ENCODE data around the gene MYMX. TPM values are rescaled to one million over a fixed set of nuclear protein-coding genes. Genes with fewer than 3 reads are reported as not detected.

MYMX gene
- total and polyA plus RNA-seq, 2 of the 13 experiments (the other 11 are each of a cell fraction or from before 2014, with no cell fraction given): not detected

DNA sequence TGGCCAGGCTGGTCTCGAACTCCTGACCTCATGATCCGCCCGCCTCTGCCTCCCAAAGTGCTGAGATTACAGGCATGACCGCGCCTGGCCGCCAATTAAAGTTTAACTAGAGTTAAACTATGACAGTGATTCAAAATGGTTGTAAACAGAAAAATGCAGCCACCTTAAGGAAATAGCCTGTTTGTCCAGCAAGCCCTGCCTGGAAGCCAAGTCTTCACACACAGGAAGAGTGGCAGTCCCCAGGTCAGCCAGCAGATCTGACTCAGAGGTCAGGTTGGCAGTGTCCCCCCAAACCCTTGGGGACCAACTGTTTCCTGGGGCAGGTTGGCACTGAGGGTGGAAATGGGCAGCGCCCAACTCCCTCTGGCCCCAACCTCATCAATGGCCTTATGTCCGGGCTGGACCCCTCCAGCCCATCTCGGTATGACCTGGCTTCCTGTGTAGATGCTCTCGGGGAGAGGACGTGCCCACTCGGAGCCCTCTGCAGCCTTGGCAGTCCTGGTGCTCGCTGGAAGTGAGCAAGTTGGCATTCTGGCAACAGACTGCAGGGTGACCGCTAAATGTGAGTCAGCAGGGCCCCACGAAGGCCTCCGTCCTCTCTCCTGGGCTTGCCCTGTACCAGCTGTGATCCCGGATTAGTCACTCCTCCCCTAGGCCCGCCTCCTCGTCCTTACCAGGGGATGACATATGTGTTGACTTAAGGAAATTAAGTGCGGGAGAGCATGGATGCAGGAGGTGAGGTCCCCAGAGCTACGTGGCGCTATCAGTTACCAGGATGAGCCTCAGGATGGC, 20.5 kb downstream of the MYMX start (continued):
- TF ChIP-seq HNRNPL (IDR thresholded peaks at IDR 0.05; ENCODE audit: low read depth, low read length) (peak; percentile 99), SNAI1 (CRISPR knock-in tag; IDR thresholded peaks at IDR 0.05; ENCODE audit: borderline replicate concordance) (0 out of 2 replicates have a peak, but pooled peaks have one; percentile 60), ZNF510 (CRISPR knock-in tag; IDR thresholded peaks at IDR 0.05; ENCODE audit: low read depth) (peak; percentile 68; the same call in 1 of the 2 replicates), MED1 (CRISPR knock-in tag; IDR thresholded peaks at IDR 0.05) (peak; percentile 33), POLR2A (IDR thresholded peaks at IDR 0.05; ENCODE audit: insufficient read depth in 1 of 2, low read depth in 2 of 2, low read length in 2 of 2) (peak in 1 of 2 experiments; percentile 68; a peak in 2 of 4 replicates), ZNF136 (CRISPR knock-in tag; IDR thresholded peaks at IDR 0.05; ENCODE audit: low read depth) (no peak), ZBTB20 (CRISPR knock-in tag; IDR thresholded peaks at IDR 0.05; ENCODE audit: borderline replicate concordance, low read depth) (no peak), XRCC5 (optimal IDR thresholded peaks at IDR 0.05; ENCODE audit: low read length) (peak; percentile 27), ZBTB8A (CRISPR knock-in tag; IDR thresholded peaks at IDR 0.05; ENCODE audit: borderline replicate concordance, low read depth) (peak; percentile 19; the same call in 1 of the 2 replicates), SMC3 (IDR thresholded peaks at IDR 0.05; ENCODE audit: low read length) (no peak), ELF3 (CRISPR knock-in tag; IDR thresholded peaks at IDR 0.05) (peak; percentile 24; the same call in 1 of the 2 replicates), BRCA1 (CRISPR knock-in tag; IDR thresholded peaks at IDR 0.05) (no peak; the same call in 1 of the 2 replicates), ZNF781 (CRISPR knock-in tag; IDR thresholded peaks at IDR 0.05; ENCODE audit: borderline replicate concordance, not compliant biosample characterization) (peak; percentile 74), SMAD9 (CRISPR knock-in tag; IDR thresholded peaks at IDR 0.05) (no peak), REPIN1 (CRISPR knock-in tag; IDR thresholded peaks at IDR 0.05; ENCODE audit: borderline replicate concordance, low read depth) (no peak)
- TF ChIP-seq, protein P1, sequence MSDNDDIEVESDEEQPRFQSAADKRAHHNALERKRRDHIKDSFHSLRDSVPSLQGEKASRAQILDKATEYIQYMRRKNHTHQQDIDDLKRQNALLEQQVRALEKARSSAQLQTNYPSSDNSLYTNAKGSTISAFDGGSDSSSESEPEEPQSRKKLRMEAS (IDR thresholded peaks at IDR 0.05): peak; percentile 77
- TF ChIP-seq, protein P2, sequence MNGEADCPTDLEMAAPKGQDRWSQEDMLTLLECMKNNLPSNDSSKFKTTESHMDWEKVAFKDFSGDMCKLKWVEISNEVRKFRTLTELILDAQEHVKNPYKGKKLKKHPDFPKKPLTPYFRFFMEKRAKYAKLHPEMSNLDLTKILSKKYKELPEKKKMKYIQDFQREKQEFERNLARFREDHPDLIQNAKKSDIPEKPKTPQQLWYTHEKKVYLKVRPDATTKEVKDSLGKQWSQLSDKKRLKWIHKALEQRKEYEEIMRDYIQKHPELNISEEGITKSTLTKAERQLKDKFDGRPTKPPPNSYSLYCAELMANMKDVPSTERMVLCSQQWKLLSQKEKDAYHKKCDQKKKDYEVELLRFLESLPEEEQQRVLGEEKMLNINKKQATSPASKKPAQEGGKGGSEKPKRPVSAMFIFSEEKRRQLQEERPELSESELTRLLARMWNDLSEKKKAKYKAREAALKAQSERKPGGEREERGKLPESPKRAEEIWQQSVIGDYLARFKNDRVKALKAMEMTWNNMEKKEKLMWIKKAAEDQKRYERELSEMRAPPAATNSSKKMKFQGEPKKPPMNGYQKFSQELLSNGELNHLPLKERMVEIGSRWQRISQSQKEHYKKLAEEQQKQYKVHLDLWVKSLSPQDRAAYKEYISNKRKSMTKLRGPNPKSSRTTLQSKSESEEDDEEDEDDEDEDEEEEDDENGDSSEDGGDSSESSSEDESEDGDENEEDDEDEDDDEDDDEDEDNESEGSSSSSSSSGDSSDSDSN (CRISPR knock-in tag; IDR thresholded peaks at IDR 0.05): no peak; the same call in 1 of the 2 replicates
- TF ChIP-seq, protein P3, sequence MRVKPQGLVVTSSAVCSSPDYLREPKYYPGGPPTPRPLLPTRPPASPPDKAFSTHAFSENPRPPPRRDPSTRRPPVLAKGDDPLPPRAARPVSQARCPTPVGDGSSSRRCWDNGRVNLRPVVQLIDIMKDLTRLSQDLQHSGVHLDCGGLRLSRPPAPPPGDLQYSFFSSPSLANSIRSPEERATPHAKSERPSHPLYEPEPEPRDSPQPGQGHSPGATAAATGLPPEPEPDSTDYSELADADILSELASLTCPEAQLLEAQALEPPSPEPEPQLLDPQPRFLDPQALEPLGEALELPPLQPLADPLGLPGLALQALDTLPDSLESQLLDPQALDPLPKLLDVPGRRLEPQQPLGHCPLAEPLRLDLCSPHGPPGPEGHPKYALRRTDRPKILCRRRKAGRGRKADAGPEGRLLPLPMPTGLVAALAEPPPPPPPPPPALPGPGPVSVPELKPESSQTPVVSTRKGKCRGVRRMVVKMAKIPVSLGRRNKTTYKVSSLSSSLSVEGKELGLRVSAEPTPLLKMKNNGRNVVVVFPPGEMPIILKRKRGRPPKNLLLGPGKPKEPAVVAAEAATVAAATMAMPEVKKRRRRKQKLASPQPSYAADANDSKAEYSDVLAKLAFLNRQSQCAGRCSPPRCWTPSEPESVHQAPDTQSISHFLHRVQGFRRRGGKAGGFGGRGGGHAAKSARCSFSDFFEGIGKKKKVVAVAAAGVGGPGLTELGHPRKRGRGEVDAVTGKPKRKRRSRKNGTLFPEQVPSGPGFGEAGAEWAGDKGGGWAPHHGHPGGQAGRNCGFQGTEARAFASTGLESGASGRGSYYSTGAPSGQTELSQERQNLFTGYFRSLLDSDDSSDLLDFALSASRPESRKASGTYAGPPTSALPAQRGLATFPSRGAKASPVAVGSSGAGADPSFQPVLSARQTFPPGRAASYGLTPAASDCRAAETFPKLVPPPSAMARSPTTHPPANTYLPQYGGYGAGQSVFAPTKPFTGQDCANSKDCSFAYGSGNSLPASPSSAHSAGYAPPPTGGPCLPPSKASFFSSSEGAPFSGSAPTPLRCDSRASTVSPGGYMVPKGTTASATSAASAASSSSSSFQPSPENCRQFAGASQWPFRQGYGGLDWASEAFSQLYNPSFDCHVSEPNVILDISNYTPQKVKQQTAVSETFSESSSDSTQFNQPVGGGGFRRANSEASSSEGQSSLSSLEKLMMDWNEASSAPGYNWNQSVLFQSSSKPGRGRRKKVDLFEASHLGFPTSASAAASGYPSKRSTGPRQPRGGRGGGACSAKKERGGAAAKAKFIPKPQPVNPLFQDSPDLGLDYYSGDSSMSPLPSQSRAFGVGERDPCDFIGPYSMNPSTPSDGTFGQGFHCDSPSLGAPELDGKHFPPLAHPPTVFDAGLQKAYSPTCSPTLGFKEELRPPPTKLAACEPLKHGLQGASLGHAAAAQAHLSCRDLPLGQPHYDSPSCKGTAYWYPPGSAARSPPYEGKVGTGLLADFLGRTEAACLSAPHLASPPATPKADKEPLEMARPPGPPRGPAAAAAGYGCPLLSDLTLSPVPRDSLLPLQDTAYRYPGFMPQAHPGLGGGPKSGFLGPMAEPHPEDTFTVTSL (CRISPR knock-in tag; IDR thresholded peaks at IDR 0.05; ENCODE audit: borderline replicate concordance): peak; percentile 41; the same call in 1 of the 2 replicates
- TF ChIP-seq, protein P4, sequence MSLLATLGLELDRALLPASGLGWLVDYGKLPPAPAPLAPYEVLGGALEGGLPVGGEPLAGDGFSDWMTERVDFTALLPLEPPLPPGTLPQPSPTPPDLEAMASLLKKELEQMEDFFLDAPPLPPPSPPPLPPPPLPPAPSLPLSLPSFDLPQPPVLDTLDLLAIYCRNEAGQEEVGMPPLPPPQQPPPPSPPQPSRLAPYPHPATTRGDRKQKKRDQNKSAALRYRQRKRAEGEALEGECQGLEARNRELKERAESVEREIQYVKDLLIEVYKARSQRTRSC (CRISPR knock-in tag; IDR thresholded peaks at IDR 0.05; ENCODE audit: low read depth): 0 out of 2 replicates have a peak, but pooled peaks have one; percentile 8
- TF ChIP-seq, protein P5, sequence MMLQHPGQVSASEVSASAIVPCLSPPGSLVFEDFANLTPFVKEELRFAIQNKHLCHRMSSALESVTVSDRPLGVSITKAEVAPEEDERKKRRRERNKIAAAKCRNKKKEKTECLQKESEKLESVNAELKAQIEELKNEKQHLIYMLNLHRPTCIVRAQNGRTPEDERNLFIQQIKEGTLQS (CRISPR knock-in tag; IDR thresholded peaks at IDR 0.05): peak; percentile 81
